Esophagus squamous epithelium (tissue), 5 donors: Measurements from ENCODE around the gene IQSEC1. TPM values are rescaled to one million over a fixed set of nuclear protein-coding genes. Genes with fewer than 3 reads are reported as not detected.
A peak's percentile ranks its signal among the peaks of the same experiment; 100 is the strongest.

Source experiments
- DNase-seq: peaks from one replicate; lab custom pipeline; 2025; lab: John Stamatoyannopoulos, UW
- H3K27ac ChIP-seq, 4 donors: fragments of 200-600 bp; sonication (generic); one replicate each; pipeline ENCODE4 v1.5.1; 2016 to 2019; ENCODE audit warnings: mild to moderate bottlenecking in 1 of 4
- H3K27me3 ChIP-seq, 4 donors: fragments of 200-600 bp; sonication (generic); 1 replicate in 3 of 4; 2 replicates in 1 of 4; pipeline versions ENCODE4 v1.5.1 to v1.6.0; 2017 to 2021; ENCODE audit warnings: antibody characterized with exemption in 1 of 4
- H3K36me3 ChIP-seq, 3 donors: fragments of 200-600 bp; sonication (generic); one replicate each; pipeline ENCODE4 v1.5.1; 2016 to 2019
- H3K4me1 ChIP-seq, 3 donors: fragments of 200-600 bp; sonication (generic); one replicate each; pipeline ENCODE4 v1.5.1; 2017 to 2019
- H3K4me3 ChIP-seq, 4 donors: fragments of 200-600 bp; sonication (generic); 1 replicate in 3 of 4; 2 replicates in 1 of 4; pipeline ENCODE4 v1.5.1; 2016 to 2019; ENCODE audit warnings: mild to moderate bottlenecking in 2 of 4, moderate library complexity in 1 of 4
- H3K9me3 ChIP-seq, 3 donors: fragments of 200-600 bp; sonication (generic); one replicate each; pipeline ENCODE4 v1.5.1; 2016 to 2019
- CTCF ChIP-seq, 6 experiments: fragments of 450-650 bp in 4 of 6; fragments of 200-600 bp in 2 of 6; sonication (generic) in 2 of 6; IDR thresholded peaks; one replicate each; pipeline ENCODE4 v1.5.1; 2016 to 2019; ENCODE audit warnings: antibody characterized with exemption in 6 of 6, mild to moderate bottlenecking in 4 of 6, moderate library complexity in 4 of 6
- POLR2A ChIP-seq, 4 donors: fragments of 450-650 bp; IDR thresholded peaks; one replicate each; pipeline ENCODE4 v1.6.1; 2017; ENCODE audit warnings: antibody characterized with exemption in 4 of 4, mild to moderate bottlenecking in 4 of 4, moderate library complexity in 3 of 4
- WGBS, 2 donors: methylation state at CpG; one replicate each; pipeline ENCODE4 v1.1.5; 2018; 5-methylcytosine and 5-hydroxymethylcytosine counted together
- intact Hi-C: fragments of 100-400 bp; cut with DNase I; formaldehyde crosslinking; loops from one replicate; pipeline ENCODE4 v1.15.0; 2022
- total RNA-seq, 4 donors: library from RNA; depleted of rRNA; stranded (reverse); fragments of >200 nt; gene quantifications; one replicate each; pipeline ENCODE4 v1.1.0, GENCODE V29; 2016
- donor health status: DM: yes; HTN: yes; CAD: no.

The IQSEC1 gene
- total RNA-seq, 4 donors from 2014 or later = 7.3 to 27.1 (median 10.7) TPM

GRCh38 chr3:13025090-13025489 lies 48.1 kb downstream of the IQSEC1 start:
- H3K4me1 ChIP-seq = peaks cover 19 to 31% (median 23%) of the 10 kb centered on the region in 3 donors
- H3K27me3 ChIP-seq = peaks cover 0 to 24% (median 0%) of the 10 kb centered on the region in 4 donors
- intact Hi-C loops = no loop called here
- WGBS, 2 donors = no CpG with 5 or more reads among the region's 8 CpGs
- TF ChIP-seq CTCF (IDR thresholded peaks at IDR 0.05) = no peak
- no peak for TF ChIP-seq POLR2A (IDR thresholded peaks at IDR 0.05)
- H3K9me3 ChIP-seq = no peaks in the 10 kb centered on the region
- H3K27ac ChIP-seq = no peak overlapping the region
- H3K4me3 ChIP-seq = no peak overlapping the region
- no peak for DNase-seq
- H3K36me3 ChIP-seq = no peaks in the 10 kb centered on the region

DNA sequence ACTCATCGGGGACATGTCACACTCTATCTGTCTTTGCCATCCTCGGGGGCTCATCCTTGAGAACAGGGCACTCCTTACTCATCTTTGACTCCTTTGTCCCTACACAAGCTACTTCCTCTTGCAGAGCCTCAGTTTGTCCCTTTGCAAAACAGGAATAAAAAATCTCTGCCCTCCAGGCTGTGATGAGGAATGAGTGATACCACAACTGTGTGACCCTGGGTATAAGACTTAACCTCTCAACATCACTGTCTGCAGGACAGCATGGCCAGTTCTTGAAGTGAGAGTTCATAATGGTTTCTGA lies 48.5 kb downstream of the IQSEC1 start:
- TF ChIP-seq CTCF (IDR thresholded peaks at IDR 0.05) (no peak), POLR2A (IDR thresholded peaks at IDR 0.05) (no peak)
- Histone ChIP-seq H3K27me3 (peaks cover 0 to 28% (median 0%) of the 10 kb centered on the region in 4 donors), H3K36me3 (no peaks in the 10 kb centered on the region), H3K4me3 (no peak overlapping the region), H3K27ac (no peak overlapping the region), H3K4me1 (peaks cover 23 to 34% (median 26%) of the 10 kb centered on the region in 3 donors), H3K9me3 (no peaks in the 10 kb centered on the region)
- WGBS, 2 donors = 81 to 100% methylated on average over 2 of the region's 2 CpGs
- DNase-seq = no peak
- intact Hi-C loops = no loop called here

- WGBS, 2 donors = 77 to 90% methylated on average over 6 of the region's 6 CpGs
- Histone ChIP-seq H3K4me3 (no peak overlapping the region), H3K4me1 (peaks cover 28 to 40% (median 31%) of the 10 kb centered on the region in 3 donors), H3K27me3 (peaks cover 0 to 33% (median 0%) of the 10 kb centered on the region in 4 donors), H3K27ac (no peak overlapping the region), H3K36me3 (no peaks in the 10 kb centered on the region), H3K9me3 (no peaks in the 10 kb centered on the region)
- no peak for DNase-seq
- intact Hi-C loops = no loop called here
- TF ChIP-seq POLR2A (IDR thresholded peaks at IDR 0.05) (no peak), CTCF (IDR thresholded peaks at IDR 0.05) (no peak)
Observed at GRCh38 chr3:13023971-13024764, 49.1 kb downstream of the IQSEC1 start.

DNA sequence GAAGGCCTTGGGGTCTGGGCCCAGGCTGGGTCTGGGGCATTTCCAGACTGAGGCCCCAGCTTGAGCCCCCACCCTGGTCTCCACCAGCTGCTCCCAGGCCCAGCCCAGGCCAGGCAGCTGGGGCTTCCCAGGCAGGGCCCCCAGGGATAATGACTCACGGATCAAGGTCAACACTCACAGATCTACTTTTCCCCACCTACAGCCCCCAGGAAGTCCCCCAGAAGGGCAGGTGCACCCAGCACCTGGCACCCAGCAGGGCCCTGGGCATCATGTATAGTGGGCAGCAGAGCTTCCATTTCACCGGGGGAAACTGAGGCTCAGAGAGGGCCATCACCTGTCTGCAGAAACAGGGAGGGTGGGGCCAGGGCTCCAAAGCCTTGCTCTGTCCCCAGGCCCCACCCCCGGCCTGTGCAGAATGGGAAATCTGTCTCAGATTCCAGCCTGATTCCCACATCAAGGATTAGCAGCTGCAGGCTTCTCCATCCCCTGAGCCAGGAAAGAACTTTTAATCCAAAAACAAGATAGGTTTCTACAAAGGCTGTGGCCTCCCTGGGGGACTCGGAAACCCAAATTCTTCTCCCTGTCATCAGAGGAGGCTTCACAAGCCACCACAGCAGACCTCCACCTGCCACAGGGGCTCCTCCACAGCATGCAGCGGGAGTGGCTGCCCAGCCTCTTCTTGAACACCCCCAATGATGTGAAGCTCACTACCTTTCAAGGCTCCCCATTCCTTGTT lies 49.8 kb downstream of the IQSEC1 start:
- intact Hi-C loops = no loop called here
- Histone ChIP-seq H3K9me3 (no peaks in the 10 kb centered on the region), H3K27ac (peak overlapping the region in 2 of 4 donors; percentile 56 to 63), H3K36me3 (no peaks in the 10 kb centered on the region), H3K27me3 (peaks cover 0 to 41% (median 0%) of the 10 kb centered on the region in 4 donors), H3K4me3 (no peak overlapping the region), H3K4me1 (peaks cover 33 to 47% (median 39%) of the 10 kb centered on the region in 3 donors)
- no peak for DNase-seq
- WGBS, 2 donors = 77 to 90% methylated on average over 3 to 5 of the region's 5 CpGs
- TF ChIP-seq CTCF (IDR thresholded peaks at IDR 0.05) (no peak), POLR2A (IDR thresholded peaks at IDR 0.05) (no peak)
